Measurements from ENCODE around the gene SAMD8.
"Not testable (repeated sequence)": the region's sequence is repeated elsewhere in the genome, so short reads cannot be mapped to it uniquely, and the experiment has no call there.

Gene SAMD8

GRCh38 chr10:75202321-75203045 is 91.0 kb downstream of the SAMD8 start:
- Mint-ChIP-seq H3K27ac (ENCODE audit: low read depth) (no peak overlapping the region), H3K36me3 (ENCODE audit: insufficient read depth) (no peaks in the 10 kb centered on the region), H3K9me3 (no peaks in the 10 kb centered on the region), H3K27me3 (no peaks in the 10 kb centered on the region), H3K4me1 (no peaks in the 10 kb centered on the region), H3K4me3 (no peak overlapping the region)
- DNase-seq (ENCODE audit: low spot score in 2 of 2) = no peak
- no peak for ATAC-seq (replicated peaks; ENCODE audit: extremely low read depth, poor library complexity, severe bottlenecking)

- H3K36me3 Mint-ChIP-seq (ENCODE audit: insufficient read depth); DNase-seq (ENCODE audit: low spot score in 2 of 2); H3K4me1 Mint-ChIP-seq; H3K27me3 Mint-ChIP-seq; H3K27ac Mint-ChIP-seq (ENCODE audit: low read depth); H3K9me3 Mint-ChIP-seq; H3K4me3 Mint-ChIP-seq; ATAC-seq (replicated peaks; ENCODE audit: extremely low read depth, poor library complexity, severe bottlenecking): not testable (repeated sequence)
These were observed 91.7 kb downstream of the SAMD8 start for GRCh38 chr10:75203046-75203620.

- Mint-ChIP-seq H3K27ac (ENCODE audit: low read depth) (no peak overlapping the region), H3K4me1 (no peaks in the 10 kb centered on the region), H3K36me3 (ENCODE audit: insufficient read depth) (no peaks in the 10 kb centered on the region), H3K27me3 (no peaks in the 10 kb centered on the region), H3K9me3 (no peaks in the 10 kb centered on the region), H3K4me3 (no peak overlapping the region)
- ATAC-seq (replicated peaks; ENCODE audit: extremely low read depth, poor library complexity, severe bottlenecking) = no peak
- no peak for DNase-seq (ENCODE audit: low spot score in 2 of 2)
These were observed 92.3 kb downstream of the SAMD8 start for GRCh38 chr10:75203724-75204123.

GRCh38 chr10:75205908-75206307 is 94.5 kb downstream of the SAMD8 start:
- no peaks in the 10 kb centered on the region for H3K9me3 Mint-ChIP-seq
- ATAC-seq (replicated peaks; ENCODE audit: extremely low read depth, poor library complexity, severe bottlenecking) (no peak), DNase-seq (ENCODE audit: low spot score in 2 of 2) (no peak)
- peaks cover 7% of the 10 kb centered on the region for H3K36me3 Mint-ChIP-seq (ENCODE audit: insufficient read depth)
- H3K27me3 Mint-ChIP-seq = no peaks in the 10 kb centered on the region
- no peak overlapping the region for H3K27ac Mint-ChIP-seq (ENCODE audit: low read depth)
- no peaks in the 10 kb centered on the region for H3K4me1 Mint-ChIP-seq
- H3K4me3 Mint-ChIP-seq = no peak overlapping the region

- not testable (repeated sequence) for DNase-seq (ENCODE audit: low spot score in 2 of 2); ATAC-seq (replicated peaks; ENCODE audit: extremely low read depth, poor library complexity, severe bottlenecking); H3K4me3 Mint-ChIP-seq; H3K27me3 Mint-ChIP-seq; H3K9me3 Mint-ChIP-seq; H3K4me1 Mint-ChIP-seq; H3K27ac Mint-ChIP-seq (ENCODE audit: low read depth)
- H3K36me3 Mint-ChIP-seq (ENCODE audit: insufficient read depth) = peaks cover 12% of the 10 kb centered on the region
These were observed 95.2 kb downstream of the SAMD8 start for GRCh38 chr10:75206638-75207037.

- peaks cover 13% of the 10 kb centered on the region for H3K4me1 Mint-ChIP-seq
- H3K36me3 Mint-ChIP-seq (ENCODE audit: insufficient read depth) = peaks cover 16% of the 10 kb centered on the region
- DNase-seq (ENCODE audit: low spot score in 2 of 2) = no peak
These were observed 95.8 kb downstream of the SAMD8 start for GRCh38 chr10:75207079-75207856.

GRCh38 chr10:75207857-75208144 is 96.3 kb downstream of the SAMD8 start:
- H3K4me3 Mint-ChIP-seq = no peak overlapping the region
- no peak for DNase-seq (ENCODE audit: low spot score in 2 of 2)
- no peaks in the 10 kb centered on the region for H3K27me3 Mint-ChIP-seq
- peaks cover 18% of the 10 kb centered on the region for H3K36me3 Mint-ChIP-seq (ENCODE audit: insufficient read depth)
- H3K9me3 Mint-ChIP-seq = no peaks in the 10 kb centered on the region
- ATAC-seq (replicated peaks; ENCODE audit: extremely low read depth, poor library complexity, severe bottlenecking) = no peak
- no peak overlapping the region for H3K27ac Mint-ChIP-seq (ENCODE audit: low read depth)
- peaks cover 18% of the 10 kb centered on the region for H3K4me1 Mint-ChIP-seq

More at GRCh38 chr10:75207079-75207856, 95.8 kb downstream of the SAMD8 start:
- no peak for ATAC-seq (replicated peaks; ENCODE audit: extremely low read depth, poor library complexity, severe bottlenecking)
- Mint-ChIP-seq H3K27ac (ENCODE audit: low read depth) (no peak overlapping the region), H3K9me3 (no peaks in the 10 kb centered on the region), H3K4me3 (no peak overlapping the region), H3K27me3 (no peaks in the 10 kb centered on the region)

GRCh38 chr10:75208181-75208580 is 96.7 kb downstream of the SAMD8 start:
- no peak overlapping the region for H3K27ac Mint-ChIP-seq (ENCODE audit: low read depth)
- no peak for DNase-seq (ENCODE audit: low spot score in 2 of 2)
- H3K4me3 Mint-ChIP-seq = no peak overlapping the region
- ATAC-seq (replicated peaks; ENCODE audit: extremely low read depth, poor library complexity, severe bottlenecking) = no peak
- H3K27me3 Mint-ChIP-seq = no peaks in the 10 kb centered on the region
- no peaks in the 10 kb centered on the region for H3K9me3 Mint-ChIP-seq
- H3K36me3 Mint-ChIP-seq (ENCODE audit: insufficient read depth) = peaks cover 22% of the 10 kb centered on the region
- H3K4me1 Mint-ChIP-seq = peaks cover 19% of the 10 kb centered on the region

- no peak for DNase-seq (ENCODE audit: low spot score in 2 of 2)
- Mint-ChIP-seq H3K36me3 (ENCODE audit: insufficient read depth) (peaks cover 27% of the 10 kb centered on the region), H3K4me3 (peak overlapping the region; percentile 93), H3K27me3 (no peaks in the 10 kb centered on the region), H3K4me1 (peaks cover 19% of the 10 kb centered on the region), H3K27ac (ENCODE audit: low read depth) (peak overlapping the region; percentile 97), H3K9me3 (no peaks in the 10 kb centered on the region)
- ATAC-seq (replicated peaks; ENCODE audit: extremely low read depth, poor library complexity, severe bottlenecking) = no peak
These were observed 97.8 kb downstream of the SAMD8 start for GRCh38 chr10:75209086-75209920.

- H3K4me1 Mint-ChIP-seq = peaks cover 19% of the 10 kb centered on the region
- ATAC-seq (replicated peaks; ENCODE audit: extremely low read depth, poor library complexity, severe bottlenecking) = peak; percentile 69
- H3K27me3 Mint-ChIP-seq = no peaks in the 10 kb centered on the region
- H3K27ac Mint-ChIP-seq (ENCODE audit: low read depth) = peak overlapping the region; percentile 97
- no peak for DNase-seq (ENCODE audit: low spot score in 2 of 2)
- peak overlapping the region; percentile 93 for H3K4me3 Mint-ChIP-seq
- peaks cover 33% of the 10 kb centered on the region for H3K36me3 Mint-ChIP-seq (ENCODE audit: insufficient read depth)
- no peaks in the 10 kb centered on the region for H3K9me3 Mint-ChIP-seq
These were observed 98.4 kb downstream of the SAMD8 start for GRCh38 chr10:75209921-75210281.

- ATAC-seq (replicated peaks; ENCODE audit: extremely low read depth, poor library complexity, severe bottlenecking) (peak; percentile 88), DNase-seq (ENCODE audit: low spot score in 2 of 2) (peak; percentile 97 to 98)
- peak within 1 kb of the TSS; percentile 93 for H3K4me3 Mint-ChIP-seq
- no peaks in the 10 kb centered on the region for H3K9me3 Mint-ChIP-seq
- peaks cover 19% of the 10 kb centered on the region for H3K4me1 Mint-ChIP-seq
- peak within 1 kb of the TSS; percentile 97 for H3K27ac Mint-ChIP-seq (ENCODE audit: low read depth)
- H3K36me3 Mint-ChIP-seq (ENCODE audit: insufficient read depth) = peaks cover 37% of the 10 kb centered on the region
- no peaks in the 10 kb centered on the region for H3K27me3 Mint-ChIP-seq
These were observed 99.0 kb downstream of the SAMD8 start, which contains the start of gene VDAC2 for GRCh38 chr10:75210282-75211006. VDAC2 (plus strand) TSS chr10:75210796; CDS start chr10:75211159, 363 bp downstream.

Measured in central memory CD8-positive, alpha-beta T cell (primary cell).